ENCODE measurements around the gene BDH2.

Gene BDH2

GRCh38 chr4:103060453-103061148 lies 39.0 kb downstream of the BDH2 start:
- no peak overlapping the region for H3K27ac ChIP-seq (ENCODE audit: extremely low read depth, low read depth, low read length)
- H3K4me3 ChIP-seq (ENCODE audit: low read depth, low read length), result no peak overlapping the region
- no peak for TF ChIP-seq ZNF558 (tag by site-specific recombination; IDR thresholded peaks at IDR 0.05)
- no peak for TF ChIP-seq IKZF3 (tag by site-specific recombination; IDR thresholded peaks at IDR 0.05)
- TF ChIP-seq ZXDB (tag by site-specific recombination; IDR thresholded peaks at IDR 0.05), result no peak
- no peak for TF ChIP-seq PRDM10 (tag by site-specific recombination; IDR thresholded peaks at IDR 0.05)
- no peak for TF ChIP-seq ZNF596 (tag by site-specific recombination; IDR thresholded peaks at IDR 0.05)
- no peak for TF ChIP-seq SALL2 (tag by site-specific recombination; IDR thresholded peaks at IDR 0.05; ENCODE audit: borderline replicate concordance)
- no peak for TF ChIP-seq ZIC2 (tag by site-specific recombination; IDR thresholded peaks at IDR 0.05)
- no peak for TF ChIP-seq ZNF354C (tag by site-specific recombination; IDR thresholded peaks at IDR 0.05; ENCODE audit: borderline replicate concordance, low read depth)
- no peak for TF ChIP-seq ZNF658 (tag by site-specific recombination; IDR thresholded peaks at IDR 0.05)
- no peak for TF ChIP-seq ZNF324 (tag by site-specific recombination; IDR thresholded peaks at IDR 0.05)
- TF ChIP-seq ZNF513 (tag by site-specific recombination; IDR thresholded peaks at IDR 0.05), result no peak
- no peak for TF ChIP-seq OSR2 (tag by site-specific recombination; IDR thresholded peaks at IDR 0.05)
- TF ChIP-seq ZNF785 (tag by site-specific recombination; IDR thresholded peaks at IDR 0.05), result no peak
- TF ChIP-seq ZNF654 (tag by site-specific recombination; IDR thresholded peaks at IDR 0.05; ENCODE audit: low read depth), result no peak
- no peak for TF ChIP-seq REST (tag by site-specific recombination; IDR thresholded peaks at IDR 0.05)
- TF ChIP-seq ZNF514 (tag by site-specific recombination; IDR thresholded peaks at IDR 0.05), result no peak
- ChIA-PET POLR2A (interaction anchor here (0.6 kb wide), 1 partner anchor 249 kb away, joined by 3 read pairs; no protein-coding TSS in a partner anchor), CTCF (interaction anchor here (0.7 kb wide), 1 partner anchor 9 kb away, joined by 3 read pairs; no protein-coding TSS in a partner anchor)
- H3K36me3 ChIP-seq (ENCODE audit: control insufficient read depth in 2 of 2, insufficient read depth in 1 of 2, low read length in 2 of 2), result peaks cover 0 to 9% of the 10 kb centered on the region in 2 experiments; a peak in 1 of 3 replicates
- no peaks in the 10 kb centered on the region for H3K9me3 ChIP-seq (ENCODE audit: control insufficient read depth, insufficient read depth, low read depth, low read length)
- H3K4me1 ChIP-seq (ENCODE audit: control insufficient read depth, insufficient read depth, low read length), result no peaks in the 10 kb centered on the region

- CTCF ChIA-PET, result no interaction called here
- H3K27ac ChIP-seq (ENCODE audit: extremely low read depth, low read depth, low read length), result no peak overlapping the region
- no peak for TF ChIP-seq ZNF155 (tag by site-specific recombination; IDR thresholded peaks at IDR 0.05)
- no peaks in the 10 kb centered on the region for H3K4me1 ChIP-seq (ENCODE audit: control insufficient read depth, insufficient read depth, low read length)
- H3K4me3 ChIP-seq (ENCODE audit: low read depth, low read length), result no peak overlapping the region
- H3K36me3 ChIP-seq (ENCODE audit: control insufficient read depth in 2 of 2, insufficient read depth in 1 of 2, low read length in 2 of 2), result peaks cover 0 to 12% of the 10 kb centered on the region in 2 experiments; a peak in 1 of 3 replicates
- H3K9me3 ChIP-seq (ENCODE audit: control insufficient read depth, insufficient read depth, low read depth, low read length), result no peaks in the 10 kb centered on the region
- POLR2A ChIA-PET, result no interaction called here
Observed at GRCh38 chr4:103054030-103054429, 45.6 kb downstream of the BDH2 start.
